ENCODE results near the gene ABCB4. TPM values are rescaled to one million over a fixed set of nuclear protein-coding genes. Genes with fewer than 3 reads are reported as not detected.

The ABCB4 gene
- total RNA-seq (2021; ENCODE audit: unreplicated experiment) = not detected
- polyA plus RNA-seq (2012) = not detected in 2 replicates
- percentile 4 among the genes with signal in this experiment for Bru-seq, nascent RNA
- BruChase-seq, experiment 1, labeled RNA remaining after a 6-hour chase = percentile 3 among the genes with signal in this experiment
- BruChase-seq, experiment 2, labeled RNA remaining after a 2-hour chase = percentile 4 among the genes with signal in this experiment
- long read RNA-seq = 0 reads

DNA sequence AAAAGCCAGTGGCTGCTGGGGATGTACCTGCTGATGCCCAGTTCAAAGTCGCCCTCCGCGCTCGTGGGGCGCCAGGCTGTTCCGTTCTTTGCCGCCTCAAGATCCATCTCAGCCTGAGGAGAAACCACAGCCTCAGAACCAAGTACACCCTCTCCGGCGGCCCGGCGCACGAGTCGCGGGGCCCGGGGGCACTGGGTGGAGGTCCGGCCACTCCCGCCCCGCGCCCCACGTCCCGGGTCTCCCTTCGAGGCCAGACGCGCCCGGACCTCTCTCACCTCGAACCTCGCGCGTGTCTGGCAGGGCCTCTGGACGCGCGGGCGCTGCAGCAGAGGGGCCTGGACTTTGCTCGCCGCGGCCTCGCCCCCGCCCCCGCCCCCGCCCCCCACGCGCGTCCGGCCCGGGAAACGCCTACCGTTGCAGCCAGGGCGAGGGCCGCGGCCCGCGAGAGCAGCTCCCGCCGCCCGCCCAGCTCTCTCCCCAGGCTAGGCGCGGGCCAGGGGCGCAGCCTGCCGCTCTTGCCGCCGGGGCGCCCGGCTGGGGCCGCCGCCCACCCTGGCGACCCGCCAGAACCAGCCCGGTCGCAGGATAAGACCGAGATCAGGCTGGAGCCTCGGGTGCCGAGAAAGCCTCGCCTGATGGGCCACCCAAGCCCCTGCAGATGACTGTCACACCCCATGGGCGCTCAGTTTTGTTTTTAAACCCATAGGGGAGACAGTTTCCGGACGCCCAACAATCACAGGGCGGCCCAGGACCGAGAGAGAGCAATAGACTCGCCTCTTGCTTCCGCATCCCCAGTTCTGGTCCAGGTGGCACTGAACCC is at the start of gene ABCB4:
ABCB4 (minus strand) TSS at position 322 of the 820 bp plus-strand sequence; CDS start at position 107, 215 bp downstream.
- no peak for DNase-seq (ENCODE audit: low read depth, low spot score)
- no peak within 1 kb of the TSS for H3K4me3 ChIP-seq (replicated peaks in 1 of 2; ENCODE audit: low read depth in 1 of 2, low read length in 2 of 2)
- H3K9ac ChIP-seq (ENCODE audit: low read length) = no peak within 1 kb of the TSS

More for the DNA sequence above, at the start of gene ABCB4:
- ChIA-PET RAD21 (ENCODE audit: low non-redundant PET in 1 of 2, low total read pairs in 2 of 2, uncharacterized antibody in 2 of 2, unreplicated experiment in 2 of 2) (no interaction called here), POLR2A (no interaction called here), CTCF (no interaction called here)
- Histone ChIP-seq H3K4me2 (ENCODE audit: low read length) (no peak within 1 kb of the TSS), H3K4me1 (ENCODE audit: control insufficient read depth in 1 of 2, insufficient read depth in 2 of 2, low read length in 2 of 2) (no peaks in the 10 kb centered on the region), H4K20me1 (ENCODE audit: insufficient read depth) (no peaks in the 10 kb centered on the region), H2AFZ (ENCODE audit: low read depth, low read length, poor library complexity, severe bottlenecking) (no peak within 1 kb of the TSS), H3K79me2 (ENCODE audit: insufficient read depth, low read length) (no peaks in the 10 kb centered on the region), H3K27ac (ENCODE audit: low read depth, low read length) (no peak within 1 kb of the TSS), H3K27me3 (ENCODE audit: insufficient read depth, low read length) (no peaks in the 10 kb centered on the region), H3K36me3 (ENCODE audit: control insufficient read depth in 1 of 2, insufficient read depth in 2 of 2, low read length in 2 of 2) (no peaks in the 10 kb centered on the region), H3K9me2 (ENCODE audit: insufficient read depth) (no peaks in the 10 kb centered on the region), H3K9me3 (ENCODE audit: control insufficient read depth in 1 of 2, insufficient read depth in 1 of 2, low read depth in 1 of 2, low read length in 2 of 2) (no peaks in the 10 kb centered on the region)
- TF ChIP-seq SIN3A (IDR thresholded peaks at IDR 0.05; ENCODE audit: low read depth) (no peak), REST (IDR thresholded peaks at IDR 0.05; ENCODE audit: low read depth) (no peak), POLR2AphosphoS5 (IDR thresholded peaks at IDR 0.05; ENCODE audit: low read depth, low read length) (no peak), TCF7L2 (IDR thresholded peaks at IDR 0.05; ENCODE audit: borderline replicate concordance, extremely low read depth, insufficient read depth, insufficient read length) (no peak), ZFX (IDR thresholded peaks at IDR 0.05) (no peak), EGR1 (IDR thresholded peaks at IDR 0.05; ENCODE audit: low read depth) (no peak), EZH2phosphoT487 (IDR thresholded peaks at IDR 0.05; ENCODE audit: borderline replicate concordance) (no peak), POLR2A (IDR thresholded peaks at IDR 0.05; ENCODE audit: borderline replicate concordance, extremely low read depth, insufficient read depth, insufficient read length) (no peak), CEBPB (IDR thresholded peaks at IDR 0.05; ENCODE audit: low read depth) (no peak), JUND (IDR thresholded peaks at IDR 0.05) (no peak), FOSL1 (IDR thresholded peaks at IDR 0.05; ENCODE audit: low read depth) (no peak)
- intact Hi-C loops (cut with micrococcal nuclease) = no loop called here
- no TSS peak for BruUV-seq (replicated peaks)
- no peak for ATAC-seq

Data from HCT116 (cell line).